DOHH2 (cell line): ENCODE data around the gene IGFLR1.

Experiments
- H3F3A ChIP-seq: fragments of 200-600 bp; sonication (generic), shearing (Covaris generic); 2 replicates; pipeline ENCODE4 v1.6.0; 2016; ENCODE audit warnings: antibody characterized with exemption, mild to moderate bottlenecking; ENCODE audit not compliant: control insufficient read depth, insufficient read depth
- H3K27ac ChIP-seq: fragments of 200-600 bp; sonication (generic); 2 replicates; pipeline ENCODE4 v1.5.1; 2014; ENCODE audit warnings: low read depth, mild to moderate bottlenecking, low read length, moderate library complexity
- H3K27me3 ChIP-seq: fragments of 200-600 bp; sonication (generic); 2 replicates; pipeline ENCODE4 v1.6.1; 2014; ENCODE audit warnings: mild to moderate bottlenecking, low read length, mixed read lengths; ENCODE audit not compliant: control insufficient read depth
- H3K36me3 ChIP-seq: fragments of 200-600 bp; sonication (generic); 2 replicates; pipeline ENCODE4 v1.6.1; 2014; ENCODE audit warnings: mild to moderate bottlenecking, low read length, moderate library complexity, mixed read lengths; ENCODE audit not compliant: control insufficient read depth
- H3K4me1 ChIP-seq: fragments of 200-600 bp; sonication (generic); 2 replicates; pipeline ENCODE4 v1.6.1; 2014; ENCODE audit warnings: mild to moderate bottlenecking, low read length, mixed read lengths; ENCODE audit not compliant: control insufficient read depth
- H3K4me2 ChIP-seq: fragments of 200-600 bp; sonication (generic); 2 replicates; pipeline ENCODE4 v1.6.0; 2014; ENCODE audit warnings: mild to moderate bottlenecking, low read length, moderate library complexity
- H3K4me3 ChIP-seq: fragments of 200-600 bp; sonication (generic); 2 replicates; pipeline ENCODE4 v1.5.1; 2014; ENCODE audit warnings: mild to moderate bottlenecking, low read length, mixed read lengths
- H3K79me2 ChIP-seq: fragments of 200-600 bp; sonication (generic); 2 replicates; pipeline ENCODE4 v1.6.1; 2014; ENCODE audit warnings: mild to moderate bottlenecking, low read length, mixed read lengths; ENCODE audit not compliant: control insufficient read depth
- H3K9me2 ChIP-seq: fragments of 200-600 bp; sonication (generic); replicated peaks from 2 replicates; pipeline ENCODE4 v1.6.1; 2014; ENCODE audit warnings: mild to moderate bottlenecking, low read length, mixed read lengths; ENCODE audit not compliant: control insufficient read depth
- H3K9me3 ChIP-seq: fragments of 200-600 bp; sonication (generic); 2 replicates; pipeline ENCODE4 v1.6.1; 2014; ENCODE audit warnings: antibody characterized with exemption, low read length, mixed read lengths; ENCODE audit not compliant: control insufficient read depth, insufficient read depth
- H4K20me1 ChIP-seq: fragments of 200-600 bp; sonication (generic); 2 replicates; pipeline ENCODE4 v1.6.0; 2014; ENCODE audit warnings: low read depth, mild to moderate bottlenecking, antibody characterized with exemption, low read length, moderate library complexity; ENCODE audit not compliant: control insufficient read depth, insufficient read depth
- CTCF ChIP-seq: fragments of 200-600 bp; sonication (generic); IDR thresholded peaks from one replicate; pipeline ENCODE4 v1.5.1; 2014; ENCODE audit warnings: antibody characterized with exemption, mild to moderate bottlenecking, low read depth, low read length; ENCODE audit not compliant: poor library complexity, severe bottlenecking
- EZH2phosphoT487 ChIP-seq: fragments of 200-600 bp; sonication (generic); IDR thresholded peaks from 2 replicates; pipeline ENCODE4 v1.6.1; 2017; ENCODE audit warnings: borderline replicate concordance, mild to moderate bottlenecking, antibody characterized with exemption, low read length, moderate library complexity, mixed read lengths

IGFLR1 gene

GRCh38 chr19:35734889-35735288 lies 7.4 kb downstream of the IGFLR1 start:
- H3F3A ChIP-seq: peaks cover 16% of the 10 kb centered on the region
- TF ChIP-seq CTCF (no peak), EZH2phosphoT487 (no peak)
- H3K4me1 ChIP-seq: peaks cover 20% of the 10 kb centered on the region
- H3K4me3 ChIP-seq: no peak overlapping the region
- H4K20me1 ChIP-seq: no peaks in the 10 kb centered on the region
- no peaks in the 10 kb centered on the region for H3K9me2 ChIP-seq
- H3K27me3 ChIP-seq: no peaks in the 10 kb centered on the region
- no peaks in the 10 kb centered on the region for H3K79me2 ChIP-seq
- H3K9me3 ChIP-seq: no peaks in the 10 kb centered on the region
- H3K4me2 ChIP-seq: no peak overlapping the region
- no peak overlapping the region for H3K27ac ChIP-seq
- peaks cover 85% of the 10 kb centered on the region for H3K36me3 ChIP-seq

- H3K79me2 ChIP-seq: no peaks in the 10 kb centered on the region
- no peak overlapping the region for H3K27ac ChIP-seq
- no peak overlapping the region for H3K4me3 ChIP-seq
- no peaks in the 10 kb centered on the region for H3K27me3 ChIP-seq
- H3K4me2 ChIP-seq: no peak overlapping the region
- TF ChIP-seq EZH2phosphoT487 (no peak), CTCF (no peak)
- peaks cover 15% of the 10 kb centered on the region for H3K4me1 ChIP-seq
- H3K9me2 ChIP-seq: no peaks in the 10 kb centered on the region
- no peaks in the 10 kb centered on the region for H4K20me1 ChIP-seq
- H3K9me3 ChIP-seq: no peaks in the 10 kb centered on the region
- peaks cover 16% of the 10 kb centered on the region for H3F3A ChIP-seq
- H3K36me3 ChIP-seq: peaks cover 91% of the 10 kb centered on the region
Measured at GRCh38 chr19:35734273-35734672, 8.0 kb downstream of the IGFLR1 start.

- Histone ChIP-seq H4K20me1 (no peaks in the 10 kb centered on the region), H3K4me3 (no peak overlapping the region), H3K9me3 (no peaks in the 10 kb centered on the region), H3K36me3 (peaks cover 91% of the 10 kb centered on the region), H3K79me2 (no peaks in the 10 kb centered on the region), H3K4me2 (no peak overlapping the region), H3K27ac (no peak overlapping the region), H3F3A (peaks cover 10% of the 10 kb centered on the region), H3K4me1 (peaks cover 15% of the 10 kb centered on the region), H3K9me2 (no peaks in the 10 kb centered on the region), H3K27me3 (no peaks in the 10 kb centered on the region)
- TF ChIP-seq EZH2phosphoT487 (no peak), CTCF (no peak)
Measured at GRCh38 chr19:35733180-35734125, 8.8 kb downstream of the IGFLR1 start.
